T47D (cell line): ENCODE measurements around the gene ADK.
A peak's percentile ranks its signal among the peaks of the same experiment; 100 is the strongest.

Experiments used
- DNase-seq, 2 experiments: peaks; one replicate each; pipeline versions ENCODE4 v3.0.0 to v3.0.0-alpha.2; 2011 to 2012; ENCODE audit warnings: low read depth in 1 of 2, low spot score in 1 of 2
- JUND ChIP-seq: IDR thresholded peaks from 2 replicates; pipeline ENCODE4 v1.6.1; 2012; ENCODE audit warnings: low read depth
- in situ Hi-C: cut with HindIII; loops from 2 replicates; pipeline ENCODE4 v1.10.0; 2016; ENCODE audit warnings: low sequenced_read_pairs, low pct_unique_long_range_greater_than_20kb

ADK gene

GRCh38 chr10:74582566-74582965, 431.5 kb downstream of the ADK start:
- in situ Hi-C loops, result no loop called here
- no peak for TF ChIP-seq JUND
- DNase-seq, result no peak

- in situ Hi-C loops, result no loop called here
- DNase-seq, result peak in 1 of 2 experiments; percentile 38
- TF ChIP-seq JUND, result no peak
These were observed 434.4 kb downstream of the ADK start for GRCh38 chr10:74585231-74586087.

GRCh38 chr10:74586088-74586585, 435.1 kb downstream of the ADK start:
- peak in 1 of 2 experiments; percentile 19 for DNase-seq
- in situ Hi-C loops, result no loop called here
- no peak for TF ChIP-seq JUND

- TF ChIP-seq JUND, result no peak
- no peak for DNase-seq
- in situ Hi-C loops, result no loop called here
These were observed 436.3 kb downstream of the ADK start for GRCh38 chr10:74587109-74587854.

GRCh38 chr10:74589226-74589673, 438.2 kb downstream of the ADK start:
- TF ChIP-seq JUND, result no peak
- in situ Hi-C loops, result no loop called here
- DNase-seq, result no peak

- TF ChIP-seq JUND, result no peak
- in situ Hi-C loops, result no loop called here
- no peak for DNase-seq
These were observed 438.8 kb downstream of the ADK start for GRCh38 chr10:74589851-74590250.

GRCh38 chr10:74593470-74593869, 442.4 kb downstream of the ADK start:
- no peak for DNase-seq
- no peak for TF ChIP-seq JUND
- in situ Hi-C loops, result no loop called here

GRCh38 chr10:74596713-74597112, 445.7 kb downstream of the ADK start:
- DNase-seq, result no peak
- in situ Hi-C loops, result no loop called here
- TF ChIP-seq JUND, result no peak

GRCh38 chr10:74598891-74599566, 448.0 kb downstream of the ADK start:
- no peak for TF ChIP-seq JUND
- in situ Hi-C loops, result no loop called here
- no peak for DNase-seq

GRCh38 chr10:74599672-74600071, 448.7 kb downstream of the ADK start:
- in situ Hi-C loops, result no loop called here
- no peak for DNase-seq
- TF ChIP-seq JUND, result no peak

GRCh38 chr10:74600170-74600569, 449.1 kb downstream of the ADK start:
- no peak for TF ChIP-seq JUND
- no peak for DNase-seq
- in situ Hi-C loops, result no loop called here

- in situ Hi-C loops, result no loop called here
- no peak for TF ChIP-seq JUND
- DNase-seq, result no peak
These were observed 451.6 kb downstream of the ADK start for GRCh38 chr10:74602576-74602975.
